HCT116 (cell line): ENCODE results near the gene PDE4D. TPM values are rescaled to one million over a fixed set of nuclear protein-coding genes. Genes with fewer than 3 reads are reported as not detected.

Experiments used
- ATAC-seq: fragments of 200-7000 bp; cut with Tn5 transposase; 2 replicates; pipeline ENCODE4 v1.9.1; 2020; ENCODE audit warnings: mild to moderate bottlenecking, moderate library complexity
- BruUV-seq: library from RNA; stranded (reverse); fragments of 400-500 nt; replicated peaks from 2 replicates; lab custom pipeline; 2021; lab: Mats Ljungman, UMichigan
- CTCF ChIA-PET: fragments of 300-600 bp; sonication (Branson Sonifier 250); formaldehyde crosslinking; loops from one replicate; lab custom pipeline; 2021; ENCODE audit warnings: antibody characterized with exemption; lab: Charles Lee
- POLR2A ChIA-PET: fragments of 300-600, 350-600 bp; sonication (Branson Sonifier 250); formaldehyde crosslinking; loops from one replicate; lab custom pipeline; 2021; ENCODE audit warnings: antibody characterized with exemption; lab: Charles Lee
- RAD21 ChIA-PET, 2 experiments: fragments of 300-600 bp; sonication (Branson Sonifier 250); formaldehyde crosslinking; loops; one replicate each; lab custom pipeline; 2023; ENCODE audit warnings: low total read pairs in 2 of 2; ENCODE audit not compliant: uncharacterized antibody in 2 of 2, unreplicated experiment in 2 of 2, low non-redundant PET in 1 of 2; lab: Charles Lee
- DNase-seq: peaks from one replicate; pipeline ENCODE4 v3.0.0-alpha.2; 2010; ENCODE audit warnings: low read depth, low spot score
- H2AFZ ChIP-seq: fragments of 200-600 bp; shearing (Covaris generic), sonication (generic); 2 replicates; pipeline ENCODE4 v1.6.1; 2017; ENCODE audit warnings: low read depth, mixed run types, mixed read lengths, antibody characterized with exemption, low read length; ENCODE audit not compliant: poor library complexity, severe bottlenecking
- H3K27ac ChIP-seq: 2 replicates; pipeline ENCODE4 v1.5.1; 2012; ENCODE audit warnings: low read depth, low read length
- H3K27me3 ChIP-seq: fragments of 200-600 bp; sonication (generic); 2 replicates; pipeline ENCODE4 v1.6.1; 2016; ENCODE audit warnings: mixed run types, low read length, mixed read lengths; ENCODE audit not compliant: insufficient read depth
- H3K36me3 ChIP-seq, 2 experiments: fragments of 200-500 bp in 1 of 2; fragments of 200-600 bp in 1 of 2; sonication (Bioruptor generic) in 1 of 2; sonication (generic) in 1 of 2; 2 replicates each; pipeline versions ENCODE4 v1.5.1 to v1.6.1; 2014 to 2016; ENCODE audit warnings: low read length in 2 of 2, inconsistent platforms in 1 of 2, mixed read lengths in 1 of 2, mixed run types in 1 of 2; ENCODE audit not compliant: insufficient read depth in 2 of 2, control insufficient read depth in 1 of 2
- H3K4me1 ChIP-seq, 2 experiments: fragments of 200-600 bp in 1 of 2; sonication (generic) in 1 of 2; 2 replicates each; pipeline versions ENCODE4 v1.5.1 to v1.6.1; 2012 to 2017; ENCODE audit warnings: low read length in 2 of 2, inconsistent platforms in 1 of 2, mild to moderate bottlenecking in 1 of 2, mixed read lengths in 1 of 2, mixed run types in 1 of 2, moderate library complexity in 1 of 2; ENCODE audit not compliant: insufficient read depth in 2 of 2, control insufficient read depth in 1 of 2
- H3K4me2 ChIP-seq: fragments of 200-600 bp; sonication (generic); 2 replicates; pipeline ENCODE4 v1.6.1; 2017; ENCODE audit warnings: mixed run types, low read length, mixed read lengths
- H3K4me3 ChIP-seq, 2 experiments: fragments of 200-600 bp in 1 of 2; sonication (generic) in 1 of 2; replicated peaks in 1 of 2; 2 replicates each; pipeline ENCODE4 v1.5.1; 2011 to 2016; ENCODE audit warnings: low read length in 2 of 2, control low read depth in 1 of 2, low read depth in 1 of 2, mild to moderate bottlenecking in 1 of 2, mixed read lengths in 1 of 2, mixed run types in 1 of 2
- H3K79me2 ChIP-seq: fragments of 200-600 bp; sonication (generic); 2 replicates; pipeline ENCODE4 v1.6.1; 2017; ENCODE audit warnings: mild to moderate bottlenecking, mixed run types, low read length, moderate library complexity, mixed read lengths; ENCODE audit not compliant: insufficient read depth
- H3K9ac ChIP-seq: fragments of 200-600 bp; sonication (generic); 2 replicates; pipeline ENCODE4 v1.6.1; 2016; ENCODE audit warnings: low read length, mixed read lengths
- H3K9me2 ChIP-seq: fragments of 200-600 bp; sonication (generic), shearing (Covaris generic); 2 replicates; pipeline ENCODE4 v1.6.1; 2017; ENCODE audit warnings: mixed run types, mild to moderate bottlenecking, moderate library complexity; ENCODE audit not compliant: insufficient read depth
- H3K9me3 ChIP-seq, 2 experiments: fragments of 200-500 bp in 1 of 2; fragments of 200-600 bp in 1 of 2; sonication (Bioruptor generic) in 1 of 2; sonication (generic) in 1 of 2; 2 replicates each; pipeline ENCODE4 v1.6.1; 2014 to 2017; ENCODE audit warnings: low read length in 2 of 2, mixed read lengths in 2 of 2, inconsistent platforms in 1 of 2, low read depth in 1 of 2, mild to moderate bottlenecking in 1 of 2, mixed run types in 1 of 2, moderate library complexity in 1 of 2; ENCODE audit not compliant: control insufficient read depth in 1 of 2, insufficient read depth in 1 of 2
- H4K20me1 ChIP-seq: fragments of 200-600 bp; sonication (generic), shearing (Covaris generic); 2 replicates; pipeline ENCODE4 v1.6.1; 2017; ENCODE audit warnings: mixed run types, mild to moderate bottlenecking, moderate library complexity; ENCODE audit not compliant: insufficient read depth
- EGR1 ChIP-seq: IDR thresholded peaks from 2 replicates; pipeline ENCODE4 v1.6.1; 2012; ENCODE audit warnings: low read depth
- FOSL1 ChIP-seq: IDR thresholded peaks from 2 replicates; pipeline ENCODE4 v1.6.1; 2012; ENCODE audit warnings: low read depth
- SP1 ChIP-seq: IDR thresholded peaks from 2 replicates; pipeline ENCODE4 v1.6.1; 2012; ENCODE audit warnings: low read depth
- TCF7L2 ChIP-seq: IDR thresholded peaks from 2 replicates; pipeline ENCODE4 v1.7.0; 2011; ENCODE audit warnings: borderline replicate concordance, inconsistent platforms; ENCODE audit not compliant: insufficient read depth, insufficient read length; ENCODE audit errors: extremely low read depth
- ZFX ChIP-seq: fragments of 450-650 bp; IDR thresholded peaks from 2 replicates; pipeline ENCODE4 v1.6.1; 2017
- ZNF274 ChIP-seq: fragments of 200-500 bp; sonication (Bioruptor generic); IDR thresholded peaks from 2 replicates; pipeline ENCODE4 v1.6.1; 2014; ENCODE audit warnings: mild to moderate bottlenecking, low read depth, low read length, inconsistent platforms
- intact Hi-C: fragments of 100-400 bp; cut with micrococcal nuclease; formaldehyde crosslinking; loops from 2 replicates; pipeline ENCODE4 v1.10.0; 2022
- total RNA-seq: library from RNA; stranded (reverse); gene quantifications from one replicate; pipeline ENCODE4 v1.2.1, GENCODE V29; 2021; ENCODE audit not compliant: unreplicated experiment
- TF ChIP-seq, protein P1 (sequence below): IDR thresholded peaks from 2 replicates; pipeline ENCODE4 v1.6.1; 2012
- TF ChIP-seq, protein P2 (sequence below): IDR thresholded peaks from 2 replicates; pipeline ENCODE4 v1.6.1; 2011; ENCODE audit warnings: mild to moderate bottlenecking, low read length, moderate library complexity; ENCODE audit not compliant: insufficient replicate concordance; ENCODE audit errors: extremely low read depth
- TF ChIP-seq, protein P3 (sequence below): IDR thresholded peaks from 2 replicates; pipeline ENCODE4 v1.6.1; 2012
- TF ChIP-seq, protein P4 (sequence below): IDR thresholded peaks from 2 replicates; pipeline ENCODE4 v1.6.1; 2012; ENCODE audit warnings: low read depth

The PDE4D gene
- total RNA-seq, 1 experiment from 2014 or later: 1.1 TPM

DNA sequence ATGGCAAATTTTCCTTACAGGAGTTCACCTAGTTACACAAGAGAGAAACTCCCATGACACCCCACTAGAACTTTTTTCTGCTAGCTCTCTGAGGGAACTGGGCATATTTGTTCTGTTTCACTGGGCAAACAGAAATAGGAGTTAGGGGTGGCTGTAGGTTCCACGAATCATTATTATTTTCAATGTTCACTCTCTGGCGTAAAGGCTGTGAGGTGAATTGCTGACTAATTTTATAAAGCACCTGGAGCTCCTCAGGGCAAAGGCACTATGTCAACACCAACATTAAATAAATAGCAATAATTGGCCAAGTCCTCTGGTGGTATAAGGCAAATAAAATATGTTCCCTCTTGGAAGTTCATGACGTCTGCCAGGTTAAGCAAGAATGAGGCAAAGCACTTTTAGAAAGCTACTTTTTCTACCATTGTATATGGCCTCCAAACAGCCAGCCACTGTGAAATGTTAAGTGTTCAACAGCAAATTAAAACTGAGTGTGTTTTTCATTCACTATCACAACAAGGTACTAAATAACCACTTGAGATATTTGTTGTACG, 344.6 kb downstream of the PDE4D start:
- no peaks in the 10 kb centered on the region; the same call in 1 of the 2 replicates for H4K20me1 ChIP-seq
- H3K4me3 ChIP-seq: no peak overlapping the region
- no peak overlapping the region for H3K9ac ChIP-seq
- H3K4me1 ChIP-seq: no peaks in the 10 kb centered on the region
- no peaks in the 10 kb centered on the region for H3K79me2 ChIP-seq
- no TSS peak for BruUV-seq
- ChIA-PET RAD21 (no interaction called here), POLR2A (no interaction called here), CTCF (no interaction called here)
- intact Hi-C loops: no loop called here
- no peak overlapping the region for H3K4me2 ChIP-seq
- H3K27me3 ChIP-seq: 0 out of 2 replicates have a peak, but pooled peaks cover 9% of the 10 kb centered on the region
- DNase-seq (no peak), ATAC-seq (no peak)
- no peak overlapping the region for H3K27ac ChIP-seq
- no peaks in the 10 kb centered on the region for H3K9me3 ChIP-seq
- H2AFZ ChIP-seq: no peak overlapping the region
- TF ChIP-seq ZFX: no peak
- no peak for TF ChIP-seq SP1
- TF ChIP-seq, protein P1, sequence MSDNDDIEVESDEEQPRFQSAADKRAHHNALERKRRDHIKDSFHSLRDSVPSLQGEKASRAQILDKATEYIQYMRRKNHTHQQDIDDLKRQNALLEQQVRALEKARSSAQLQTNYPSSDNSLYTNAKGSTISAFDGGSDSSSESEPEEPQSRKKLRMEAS: no peak
- TF ChIP-seq, protein P2, sequence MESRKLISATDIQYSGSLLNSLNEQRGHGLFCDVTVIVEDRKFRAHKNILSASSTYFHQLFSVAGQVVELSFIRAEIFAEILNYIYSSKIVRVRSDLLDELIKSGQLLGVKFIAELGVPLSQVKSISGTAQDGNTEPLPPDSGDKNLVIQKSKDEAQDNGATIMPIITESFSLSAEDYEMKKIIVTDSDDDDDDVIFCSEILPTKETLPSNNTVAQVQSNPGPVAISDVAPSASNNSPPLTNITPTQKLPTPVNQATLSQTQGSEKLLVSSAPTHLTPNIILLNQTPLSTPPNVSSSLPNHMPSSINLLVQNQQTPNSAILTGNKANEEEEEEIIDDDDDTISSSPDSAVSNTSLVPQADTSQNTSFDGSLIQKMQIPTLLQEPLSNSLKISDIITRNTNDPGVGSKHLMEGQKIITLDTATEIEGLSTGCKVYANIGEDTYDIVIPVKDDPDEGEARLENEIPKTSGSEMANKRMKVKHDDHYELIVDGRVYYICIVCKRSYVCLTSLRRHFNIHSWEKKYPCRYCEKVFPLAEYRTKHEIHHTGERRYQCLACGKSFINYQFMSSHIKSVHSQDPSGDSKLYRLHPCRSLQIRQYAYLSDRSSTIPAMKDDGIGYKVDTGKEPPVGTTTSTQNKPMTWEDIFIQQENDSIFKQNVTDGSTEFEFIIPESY: no peak
- TF ChIP-seq, protein P3, sequence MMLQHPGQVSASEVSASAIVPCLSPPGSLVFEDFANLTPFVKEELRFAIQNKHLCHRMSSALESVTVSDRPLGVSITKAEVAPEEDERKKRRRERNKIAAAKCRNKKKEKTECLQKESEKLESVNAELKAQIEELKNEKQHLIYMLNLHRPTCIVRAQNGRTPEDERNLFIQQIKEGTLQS: no peak
- TF ChIP-seq ZNF274: no peak
- no peak for TF ChIP-seq EGR1
- TF ChIP-seq FOSL1: no peak
- TF ChIP-seq, protein P4, sequence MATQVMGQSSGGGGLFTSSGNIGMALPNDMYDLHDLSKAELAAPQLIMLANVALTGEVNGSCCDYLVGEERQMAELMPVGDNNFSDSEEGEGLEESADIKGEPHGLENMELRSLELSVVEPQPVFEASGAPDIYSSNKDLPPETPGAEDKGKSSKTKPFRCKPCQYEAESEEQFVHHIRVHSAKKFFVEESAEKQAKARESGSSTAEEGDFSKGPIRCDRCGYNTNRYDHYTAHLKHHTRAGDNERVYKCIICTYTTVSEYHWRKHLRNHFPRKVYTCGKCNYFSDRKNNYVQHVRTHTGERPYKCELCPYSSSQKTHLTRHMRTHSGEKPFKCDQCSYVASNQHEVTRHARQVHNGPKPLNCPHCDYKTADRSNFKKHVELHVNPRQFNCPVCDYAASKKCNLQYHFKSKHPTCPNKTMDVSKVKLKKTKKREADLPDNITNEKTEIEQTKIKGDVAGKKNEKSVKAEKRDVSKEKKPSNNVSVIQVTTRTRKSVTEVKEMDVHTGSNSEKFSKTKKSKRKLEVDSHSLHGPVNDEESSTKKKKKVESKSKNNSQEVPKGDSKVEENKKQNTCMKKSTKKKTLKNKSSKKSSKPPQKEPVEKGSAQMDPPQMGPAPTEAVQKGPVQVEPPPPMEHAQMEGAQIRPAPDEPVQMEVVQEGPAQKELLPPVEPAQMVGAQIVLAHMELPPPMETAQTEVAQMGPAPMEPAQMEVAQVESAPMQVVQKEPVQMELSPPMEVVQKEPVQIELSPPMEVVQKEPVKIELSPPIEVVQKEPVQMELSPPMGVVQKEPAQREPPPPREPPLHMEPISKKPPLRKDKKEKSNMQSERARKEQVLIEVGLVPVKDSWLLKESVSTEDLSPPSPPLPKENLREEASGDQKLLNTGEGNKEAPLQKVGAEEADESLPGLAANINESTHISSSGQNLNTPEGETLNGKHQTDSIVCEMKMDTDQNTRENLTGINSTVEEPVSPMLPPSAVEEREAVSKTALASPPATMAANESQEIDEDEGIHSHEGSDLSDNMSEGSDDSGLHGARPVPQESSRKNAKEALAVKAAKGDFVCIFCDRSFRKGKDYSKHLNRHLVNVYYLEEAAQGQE: no peak
- TF ChIP-seq TCF7L2: no peak
- H3K36me3 ChIP-seq: no peaks in the 10 kb centered on the region
- H3K9me2 ChIP-seq: no peaks in the 10 kb centered on the region
